ENCODE results near the gene SPOCK3.

Gene SPOCK3

GRCh38 chr4:167176723-167177367 is 57.4 kb downstream of the SPOCK3 start:
- no peak for DNase-seq (ENCODE audit: low read depth in 2 of 2)

- no peak for DNase-seq (ENCODE audit: low read depth in 2 of 2)
Observed at GRCh38 chr4:167171928-167172327, 62.4 kb downstream of the SPOCK3 start.

- DNase-seq (ENCODE audit: low read depth in 2 of 2): no peak
Observed at GRCh38 chr4:167168611-167169010, 65.7 kb downstream of the SPOCK3 start.

GRCh38 chr4:167150587-167150986 is 83.7 kb downstream of the SPOCK3 start:
- no peak for DNase-seq (ENCODE audit: low read depth in 2 of 2)

GRCh38 chr4:167144605-167145004 is 89.7 kb downstream of the SPOCK3 start:
- no peak for DNase-seq (ENCODE audit: low read depth in 2 of 2)

- DNase-seq (ENCODE audit: low read depth in 2 of 2): no peak
Observed at GRCh38 chr4:167143018-167143417, 91.3 kb downstream of the SPOCK3 start.

- no peak for DNase-seq (ENCODE audit: low read depth in 2 of 2)
Observed at GRCh38 chr4:167136270-167136669, 98.0 kb downstream of the SPOCK3 start.

- DNase-seq (ENCODE audit: low read depth in 2 of 2): no peak
Observed at GRCh38 chr4:167129146-167129545, 105.1 kb downstream of the SPOCK3 start.

GRCh38 chr4:167119392-167119791 is 114.9 kb downstream of the SPOCK3 start:
- DNase-seq (ENCODE audit: low read depth in 2 of 2): no peak

- no peak for DNase-seq (ENCODE audit: low read depth in 2 of 2)
Observed at GRCh38 chr4:167117273-167117672, 117.0 kb downstream of the SPOCK3 start.

- DNase-seq (ENCODE audit: low read depth in 2 of 2): no peak
Observed at GRCh38 chr4:167114416-167114971, 119.8 kb downstream of the SPOCK3 start.

GRCh38 chr4:167111622-167112021 is 122.7 kb downstream of the SPOCK3 start:
- no peak for DNase-seq (ENCODE audit: low read depth in 2 of 2)

GRCh38 chr4:167111092-167111491 is 123.2 kb downstream of the SPOCK3 start:
- no peak for DNase-seq (ENCODE audit: low read depth in 2 of 2)

GRCh38 chr4:167109859-167110258 is 124.4 kb downstream of the SPOCK3 start:
- no peak for DNase-seq (ENCODE audit: low read depth in 2 of 2)

- no peak for DNase-seq (ENCODE audit: low read depth in 2 of 2)
Observed at GRCh38 chr4:167105857-167106256, 128.4 kb downstream of the SPOCK3 start.

- no peak for DNase-seq (ENCODE audit: low read depth in 2 of 2)
Observed at GRCh38 chr4:167102475-167102874, 131.8 kb downstream of the SPOCK3 start.

GRCh38 chr4:167101035-167101434 is 133.3 kb downstream of the SPOCK3 start:
- DNase-seq (ENCODE audit: low read depth in 2 of 2): no peak

GRCh38 chr4:167100120-167100519 is 134.2 kb downstream of the SPOCK3 start:
- no peak for DNase-seq (ENCODE audit: low read depth in 2 of 2)

- no peak for DNase-seq (ENCODE audit: low read depth in 2 of 2)
Observed at GRCh38 chr4:167088115-167088514, 146.2 kb downstream of the SPOCK3 start.

GRCh38 chr4:167084321-167084720 is 150.0 kb downstream of the SPOCK3 start:
- DNase-seq (ENCODE audit: low read depth in 2 of 2): no peak

- DNase-seq (ENCODE audit: low read depth in 2 of 2): no peak
Observed at GRCh38 chr4:167079762-167080161, 154.5 kb downstream of the SPOCK3 start.

GRCh38 chr4:167052631-167053091 is 181.6 kb downstream of the SPOCK3 start:
- no peak for DNase-seq (ENCODE audit: low read depth in 2 of 2)

GRCh38 chr4:167049257-167049656 is 185.0 kb downstream of the SPOCK3 start:
- DNase-seq (ENCODE audit: low read depth in 2 of 2): no peak

GRCh38 chr4:167041524-167041923 is 192.8 kb downstream of the SPOCK3 start:
- DNase-seq (ENCODE audit: low read depth in 2 of 2): no peak
